Measurements from ENCODE around the gene OR2F1.

OR2F1 gene

DNA sequence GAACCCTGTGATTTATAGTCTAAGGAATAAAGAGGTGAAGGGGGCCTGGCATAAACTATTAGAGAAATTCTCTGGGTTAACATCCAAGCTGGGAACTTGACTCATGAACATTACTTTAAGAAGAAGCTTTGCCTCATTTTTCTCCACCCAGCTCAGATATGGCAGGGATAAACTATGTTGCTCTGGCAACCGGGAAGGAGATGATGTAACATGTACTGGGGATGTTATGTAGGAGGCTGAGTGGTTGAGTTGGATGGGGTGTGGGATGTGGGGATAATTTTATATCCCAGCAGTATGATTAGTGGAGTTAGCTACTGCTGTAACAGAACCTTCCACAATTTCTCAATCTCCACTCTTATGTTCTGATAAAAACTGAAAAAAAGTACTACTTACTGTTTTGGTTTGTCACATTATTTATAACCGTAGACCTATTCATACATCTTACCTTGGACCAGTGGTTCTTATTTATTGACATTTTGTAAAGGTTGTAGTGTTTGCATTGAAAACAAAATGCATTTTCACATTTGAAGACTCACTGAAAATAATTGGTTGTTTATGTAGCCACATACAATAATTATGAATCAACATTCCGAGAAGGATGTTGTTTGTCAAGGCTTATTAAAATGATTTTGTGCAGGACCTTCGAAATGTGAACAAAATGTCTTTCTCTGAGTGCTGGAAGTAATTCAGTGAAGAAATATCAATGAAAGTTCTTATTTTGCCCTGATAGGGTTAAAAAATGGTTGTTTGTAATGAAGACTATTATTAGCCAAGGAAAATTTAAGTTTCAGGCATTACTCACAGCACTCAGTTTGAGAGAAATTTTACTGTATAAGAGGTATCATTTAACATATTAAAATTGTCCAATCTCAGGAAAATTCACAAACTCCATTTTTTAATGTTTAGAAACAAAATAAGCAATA lies 18.3 kb upstream of the OR2F1 start:
- peak; percentile 2 for DNase-seq (ENCODE audit: low read depth)
- H3K4me3 ChIP-seq (ENCODE audit: low read length): no peak overlapping the region
- TF ChIP-seq, protein P1, sequence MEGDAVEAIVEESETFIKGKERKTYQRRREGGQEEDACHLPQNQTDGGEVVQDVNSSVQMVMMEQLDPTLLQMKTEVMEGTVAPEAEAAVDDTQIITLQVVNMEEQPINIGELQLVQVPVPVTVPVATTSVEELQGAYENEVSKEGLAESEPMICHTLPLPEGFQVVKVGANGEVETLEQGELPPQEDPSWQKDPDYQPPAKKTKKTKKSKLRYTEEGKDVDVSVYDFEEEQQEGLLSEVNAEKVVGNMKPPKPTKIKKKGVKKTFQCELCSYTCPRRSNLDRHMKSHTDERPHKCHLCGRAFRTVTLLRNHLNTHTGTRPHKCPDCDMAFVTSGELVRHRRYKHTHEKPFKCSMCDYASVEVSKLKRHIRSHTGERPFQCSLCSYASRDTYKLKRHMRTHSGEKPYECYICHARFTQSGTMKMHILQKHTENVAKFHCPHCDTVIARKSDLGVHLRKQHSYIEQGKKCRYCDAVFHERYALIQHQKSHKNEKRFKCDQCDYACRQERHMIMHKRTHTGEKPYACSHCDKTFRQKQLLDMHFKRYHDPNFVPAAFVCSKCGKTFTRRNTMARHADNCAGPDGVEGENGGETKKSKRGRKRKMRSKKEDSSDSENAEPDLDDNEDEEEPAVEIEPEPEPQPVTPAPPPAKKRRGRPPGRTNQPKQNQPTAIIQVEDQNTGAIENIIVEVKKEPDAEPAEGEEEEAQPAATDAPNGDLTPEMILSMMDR (IDR thresholded peaks at IDR 0.05; ENCODE audit: insufficient read depth, low read depth, low read length, missing control alignments): no peak

DNA sequence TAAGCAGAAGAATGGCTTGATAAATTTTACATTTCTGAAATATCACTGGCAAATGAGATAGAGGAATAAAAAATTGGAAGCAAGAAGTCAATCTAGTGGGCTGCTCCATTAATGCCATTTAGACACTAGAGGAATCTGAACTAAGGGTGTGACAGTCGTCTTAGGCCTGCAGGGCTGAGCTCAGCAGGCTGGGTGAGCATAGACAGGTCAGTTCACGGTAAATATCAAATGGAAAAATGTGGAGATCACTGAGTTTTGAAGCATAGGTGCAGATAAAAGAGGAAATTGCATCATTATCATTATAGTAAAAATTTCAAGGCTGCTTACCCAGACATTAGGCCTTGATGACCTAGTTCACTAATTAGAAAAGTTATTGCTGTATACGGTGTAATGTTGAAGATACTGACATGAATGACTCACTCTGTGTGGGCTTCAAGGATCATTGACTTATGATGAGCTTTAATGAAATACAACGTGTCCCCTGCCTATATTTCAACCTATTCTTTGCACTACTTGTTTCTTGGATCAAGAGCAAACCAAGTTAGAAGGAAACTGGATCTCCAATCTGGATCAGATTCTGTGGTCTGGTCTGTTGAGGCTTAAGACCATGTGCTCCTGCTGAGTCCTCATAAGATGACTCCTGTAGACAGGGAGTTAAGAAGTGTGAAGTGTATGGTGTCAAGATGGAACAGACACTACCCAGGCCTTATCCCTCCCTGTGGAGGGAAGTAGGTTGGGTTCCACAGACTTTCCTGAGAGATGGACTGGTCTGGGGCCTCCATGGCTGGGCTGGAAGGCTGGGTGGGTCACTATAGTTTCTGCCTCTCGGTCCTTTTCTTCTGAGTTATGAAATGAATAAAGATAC lies 16.0 kb upstream of the OR2F1 start:
- TF ChIP-seq, protein P1 (IDR thresholded peaks at IDR 0.05; ENCODE audit: insufficient read depth, low read depth, low read length, missing control alignments): no peak
- no peak overlapping the region for H3K4me3 ChIP-seq (ENCODE audit: low read length)
- no peak for DNase-seq (ENCODE audit: low read depth)

DNA sequence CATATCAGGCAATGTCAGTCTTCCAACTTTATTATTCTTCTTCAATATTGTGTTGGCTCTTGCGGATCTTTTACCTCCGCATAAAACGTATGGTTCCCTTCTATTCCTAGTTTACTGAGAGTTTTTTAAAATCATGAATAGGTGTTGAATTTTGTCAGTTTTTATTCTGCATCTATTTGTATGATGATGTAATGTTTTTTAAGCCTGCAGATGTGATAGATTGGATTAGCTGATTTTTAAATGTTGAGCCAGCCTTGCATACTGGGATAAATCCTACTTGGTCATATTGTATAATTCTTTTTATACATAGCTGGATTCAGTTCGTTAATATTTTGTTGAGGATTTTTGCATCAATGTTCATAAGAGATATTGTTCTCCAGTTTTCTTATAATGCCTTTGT lies 9.2 kb upstream of the OR2F1 start:
- no peak for DNase-seq (ENCODE audit: low read depth)
- no peak overlapping the region for H3K4me3 ChIP-seq (ENCODE audit: low read length)
- TF ChIP-seq, protein P1 (IDR thresholded peaks at IDR 0.05; ENCODE audit: insufficient read depth, low read depth, low read length, missing control alignments): no peak

DNA sequence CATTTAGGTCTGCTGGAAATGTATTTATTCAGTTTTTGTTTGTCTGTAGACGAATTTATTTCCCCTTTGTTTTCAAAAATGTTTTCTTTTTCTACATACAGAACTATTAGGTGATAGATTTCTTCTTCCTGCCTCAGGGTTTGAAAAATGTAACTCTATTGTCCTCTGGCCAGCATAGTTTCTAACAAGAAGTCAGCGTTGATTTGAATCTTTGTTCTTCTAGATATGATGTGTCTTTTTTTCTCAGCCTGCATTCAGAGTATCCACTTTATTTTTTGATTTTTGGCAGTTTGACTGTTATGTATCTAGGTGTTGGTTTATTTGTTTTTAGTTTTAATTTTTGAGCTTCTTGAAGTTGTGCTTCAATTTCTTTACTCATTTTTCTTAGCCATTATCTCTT lies 7.5 kb upstream of the OR2F1 start:
- TF ChIP-seq, protein P1 (IDR thresholded peaks at IDR 0.05; ENCODE audit: insufficient read depth, low read depth, low read length, missing control alignments): no peak
- H3K4me3 ChIP-seq (ENCODE audit: low read length): no peak overlapping the region
- DNase-seq (ENCODE audit: low read depth): no peak

DNA sequence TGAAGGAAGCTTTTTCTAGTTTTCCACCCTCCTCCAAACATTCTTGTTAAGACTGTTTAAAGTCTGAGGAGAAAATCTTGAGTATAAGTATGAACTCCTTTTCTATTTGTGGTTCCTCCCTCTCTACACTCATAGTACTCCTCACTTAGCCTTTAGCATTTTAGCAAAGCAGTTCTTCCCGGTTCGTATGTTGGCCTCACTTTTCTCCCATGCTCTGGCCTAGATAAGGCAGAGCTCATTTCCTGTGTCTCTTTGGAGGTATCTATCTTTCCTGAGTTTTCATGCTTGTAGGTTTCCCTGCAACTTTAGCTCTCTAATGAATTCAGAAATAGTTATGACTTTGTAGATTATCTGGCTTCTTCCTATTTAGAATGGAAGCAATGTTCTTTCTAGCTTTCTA lies 5.9 kb upstream of the OR2F1 start:
- no peak overlapping the region for H3K4me3 ChIP-seq (ENCODE audit: low read length)
- TF ChIP-seq, protein P1 (IDR thresholded peaks at IDR 0.05; ENCODE audit: insufficient read depth, low read depth, low read length, missing control alignments): no peak
- DNase-seq (ENCODE audit: low read depth): no peak

DNA sequence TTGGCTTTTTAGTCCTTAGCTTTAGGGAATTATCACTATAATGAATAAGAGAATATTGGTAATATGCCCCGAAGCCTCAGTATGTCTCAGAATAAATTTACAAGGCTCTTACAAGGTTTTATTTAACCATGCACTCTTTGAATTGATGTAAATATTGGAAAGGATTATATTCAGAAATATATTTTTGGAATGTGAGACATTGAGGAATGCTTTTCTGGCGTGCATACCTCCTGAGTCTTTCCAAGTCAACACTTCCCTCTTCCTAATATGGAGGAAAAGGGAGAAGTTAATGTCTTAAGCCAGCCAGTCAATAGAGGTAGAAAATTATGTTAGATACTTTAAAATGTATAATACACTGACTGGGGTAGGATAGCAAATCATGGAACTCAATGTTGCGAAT lies 1.2 kb upstream of the OR2F1 start:
- H3K4me3 ChIP-seq (ENCODE audit: low read length): no peak overlapping the region
- TF ChIP-seq, protein P1 (IDR thresholded peaks at IDR 0.05; ENCODE audit: insufficient read depth, low read depth, low read length, missing control alignments): no peak
- DNase-seq (ENCODE audit: low read depth): no peak
